ENCODE measurements around the gene GLTPD2. TPM values are rescaled to one million over a fixed set of nuclear protein-coding genes. Genes with fewer than 3 reads are reported as not detected.
A peak's percentile ranks its signal among the peaks of the same experiment; 100 is the strongest.

GLTPD2 gene
- polyA plus RNA-seq, 4 donors = 4.2 to 49.4 (median 33.8) TPM

DNA sequence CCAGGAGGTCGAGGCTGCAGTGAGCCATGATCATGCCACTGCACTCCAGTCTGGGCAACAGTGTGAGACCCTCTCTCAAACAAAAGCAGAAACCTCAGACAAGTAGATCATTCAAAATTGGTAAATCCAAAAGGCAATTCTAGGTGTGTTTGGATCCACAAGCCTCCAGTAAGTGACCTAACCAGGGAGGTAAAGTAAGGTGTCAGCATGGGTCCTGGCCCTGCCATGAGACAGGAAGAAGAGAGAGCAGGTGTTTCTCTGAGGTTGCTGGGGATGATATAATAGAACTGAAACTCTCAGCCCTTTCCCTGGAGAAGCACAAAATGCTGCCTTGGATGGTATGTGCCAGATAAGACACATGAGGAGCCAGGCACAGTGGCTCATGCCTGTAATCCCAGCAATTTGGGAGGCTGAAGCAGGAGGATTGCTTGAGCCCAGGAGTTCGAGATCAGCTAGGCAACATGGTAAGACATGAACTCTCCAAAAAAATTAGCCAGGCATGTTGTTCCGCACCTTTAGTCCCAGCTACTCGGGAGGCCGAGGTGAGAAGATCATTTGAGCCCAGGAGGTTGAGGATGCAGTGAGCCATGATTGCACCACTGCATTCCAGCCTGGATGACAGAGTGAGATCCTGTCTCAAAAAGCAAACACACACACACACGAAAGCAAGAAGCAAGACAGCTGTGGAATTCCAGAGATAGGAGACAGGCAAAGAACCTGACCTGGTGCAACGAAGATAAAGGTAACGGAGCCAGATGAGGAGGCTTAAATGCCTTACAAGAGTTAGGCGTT is 10.6 kb upstream of the GLTPD2 start:
- peaks cover 0 to 12% (median 0%) of the 10 kb centered on the region in 3 donors for H3K36me3 ChIP-seq (ENCODE audit: control insufficient read depth in 3 of 3, insufficient read depth in 2 of 3, low read depth in 1 of 3, low read length in 3 of 3)
- no peak for DNase-seq
- 75 to 87% (median 79%) methylated on average over 9 of the region's 9 CpGs for whole genome bisulfite sequencing, 3 donors
- no peak overlapping the region for H3K4me3 ChIP-seq (ENCODE audit: low read depth in 1 of 3, low read length in 3 of 3)
- no peak overlapping the region for H3K27ac ChIP-seq (ENCODE audit: low read depth in 1 of 3, low read length in 2 of 3)
- H3K4me1 ChIP-seq (ENCODE audit: control insufficient read depth in 3 of 3, insufficient read depth in 2 of 3, low read depth in 1 of 3, low read length in 2 of 3) = peaks cover 0 to 16% (median 1%) of the 10 kb centered on the region in 3 donors
- no peak for FAIRE-seq
- peaks cover 0 to 7% (median 5%) of the 10 kb centered on the region in 3 donors for H3K27me3 ChIP-seq (ENCODE audit: control insufficient read depth in 3 of 3, insufficient read depth in 3 of 3, low read length in 3 of 3)
- H3K9me3 ChIP-seq (ENCODE audit: control insufficient read depth in 2 of 2, insufficient read depth in 1 of 2, low read depth in 1 of 2, low read length in 1 of 2) = peaks cover 0 to 6% of the 10 kb centered on the region in 2 donors

- Histone ChIP-seq H3K36me3 (ENCODE audit: control insufficient read depth in 3 of 3, insufficient read depth in 2 of 3, low read depth in 1 of 3, low read length in 3 of 3) (peaks cover 0 to 12% (median 0%) of the 10 kb centered on the region in 3 donors), H3K4me3 (ENCODE audit: low read depth in 1 of 3, low read length in 3 of 3) (no peak overlapping the region), H3K27me3 (ENCODE audit: control insufficient read depth in 3 of 3, insufficient read depth in 3 of 3, low read length in 3 of 3) (peaks cover 0 to 30% (median 5%) of the 10 kb centered on the region in 3 donors), H3K27ac (ENCODE audit: low read depth in 1 of 3, low read length in 2 of 3) (peak overlapping the region in 2 of 3 donors; percentile 47 to 63), H3K4me1 (ENCODE audit: control insufficient read depth in 3 of 3, insufficient read depth in 2 of 3, low read depth in 1 of 3, low read length in 2 of 3) (peaks cover 0 to 19% (median 0%) of the 10 kb centered on the region in 3 donors), H3K9me3 (ENCODE audit: control insufficient read depth in 2 of 2, insufficient read depth in 1 of 2, low read depth in 1 of 2, low read length in 1 of 2) (peaks cover 0 to 6% of the 10 kb centered on the region in 2 donors)
- 61 to 76% (median 62%) methylated on average over 11 of the region's 11 CpGs for WGBS, 3 donors
- FAIRE-seq (no peak), DNase-seq (peak; percentile 73 to 86)
Measured at GRCh38 chr17:4780325-4780955, 8.3 kb upstream of the GLTPD2 start.

GRCh38 chr17:4782652-4783051 is 6.1 kb upstream of the GLTPD2 start:
- no peak overlapping the region for H3K27ac ChIP-seq (ENCODE audit: low read depth in 1 of 3, low read length in 2 of 3)
- FAIRE-seq (no peak), DNase-seq (no peak)
- H3K36me3 ChIP-seq (ENCODE audit: control insufficient read depth in 3 of 3, insufficient read depth in 2 of 3, low read depth in 1 of 3, low read length in 3 of 3) = peaks cover 0 to 12% (median 0%) of the 10 kb centered on the region in 3 donors
- H3K4me1 ChIP-seq (ENCODE audit: control insufficient read depth in 3 of 3, insufficient read depth in 2 of 3, low read depth in 1 of 3, low read length in 2 of 3) = peaks cover 0 to 36% (median 10%) of the 10 kb centered on the region in 3 donors
- no peak overlapping the region for H3K4me3 ChIP-seq (ENCODE audit: low read depth in 1 of 3, low read length in 3 of 3)
- WGBS, 3 donors = 49 to 88% (median 76%) methylated on average over 28 of the region's 28 CpGs
- H3K27me3 ChIP-seq (ENCODE audit: control insufficient read depth in 3 of 3, insufficient read depth in 3 of 3, low read length in 3 of 3) = peaks cover 0 to 46% (median 10%) of the 10 kb centered on the region in 3 donors
- H3K9me3 ChIP-seq (ENCODE audit: control insufficient read depth in 2 of 2, insufficient read depth in 1 of 2, low read depth in 1 of 2, low read length in 1 of 2) = peaks cover 0 to 6% of the 10 kb centered on the region in 2 donors

GRCh38 chr17:4785311-4786105 is 3.3 kb upstream of the GLTPD2 start:
- Histone ChIP-seq H3K9me3 (ENCODE audit: control insufficient read depth in 2 of 2, insufficient read depth in 1 of 2, low read depth in 1 of 2, low read length in 1 of 2) (peaks cover 0 to 6% of the 10 kb centered on the region in 2 donors), H3K4me3 (ENCODE audit: low read depth in 1 of 3, low read length in 3 of 3) (peak overlapping the region in 1 of 3 donors; percentile 6), H3K4me1 (ENCODE audit: control insufficient read depth in 3 of 3, insufficient read depth in 2 of 3, low read depth in 1 of 3, low read length in 2 of 3) (peaks cover 0 to 37% (median 10%) of the 10 kb centered on the region in 3 donors), H3K27ac (ENCODE audit: low read depth in 1 of 3, low read length in 2 of 3) (no peak overlapping the region), H3K27me3 (ENCODE audit: control insufficient read depth in 3 of 3, insufficient read depth in 3 of 3, low read length in 3 of 3) (peaks cover 0 to 46% (median 10%) of the 10 kb centered on the region in 3 donors), H3K36me3 (ENCODE audit: control insufficient read depth in 3 of 3, insufficient read depth in 2 of 3, low read depth in 1 of 3, low read length in 3 of 3) (peaks cover 0 to 12% (median 0%) of the 10 kb centered on the region in 3 donors)
- DNase-seq (peak in 1 of 2 donors; percentile 74), FAIRE-seq (no peak)
- WGBS, 3 donors = 18 to 76% (median 62%) methylated on average over 57 to 61 of the region's 61 CpGs

- FAIRE-seq (no peak), DNase-seq (peak in 1 of 2 donors; percentile 43)
- Histone ChIP-seq H3K27me3 (ENCODE audit: control insufficient read depth in 3 of 3, insufficient read depth in 3 of 3, low read length in 3 of 3) (peaks cover 0 to 46% (median 10%) of the 10 kb centered on the region in 3 donors), H3K36me3 (ENCODE audit: control insufficient read depth in 3 of 3, insufficient read depth in 2 of 3, low read depth in 1 of 3, low read length in 3 of 3) (peaks cover 0 to 12% (median 0%) of the 10 kb centered on the region in 3 donors), H3K4me1 (ENCODE audit: control insufficient read depth in 3 of 3, insufficient read depth in 2 of 3, low read depth in 1 of 3, low read length in 2 of 3) (peaks cover 0 to 38% (median 10%) of the 10 kb centered on the region in 3 donors), H3K4me3 (ENCODE audit: low read depth in 1 of 3, low read length in 3 of 3) (peak within 1 kb of the TSS in 1 of 3 donors; percentile 6), H3K27ac (ENCODE audit: low read depth in 1 of 3, low read length in 2 of 3) (peak within 1 kb of the TSS; percentile 12 to 99 (median 98)), H3K9me3 (ENCODE audit: control insufficient read depth in 2 of 2, insufficient read depth in 1 of 2, low read depth in 1 of 2, low read length in 1 of 2) (peaks cover 0 to 6% of the 10 kb centered on the region in 2 donors)
- 13 to 68% (median 59%) methylated on average over 24 of the region's 24 CpGs for whole genome bisulfite sequencing, 3 donors
Measured at GRCh38 chr17:4786106-4786511, 2.7 kb upstream of the GLTPD2 start, which contains the start of gene VMO1. TSS of gene VMO1 (minus strand) at chr17:4786364. CDS start at chr17:4786352, 12 bp downstream.

DNA sequence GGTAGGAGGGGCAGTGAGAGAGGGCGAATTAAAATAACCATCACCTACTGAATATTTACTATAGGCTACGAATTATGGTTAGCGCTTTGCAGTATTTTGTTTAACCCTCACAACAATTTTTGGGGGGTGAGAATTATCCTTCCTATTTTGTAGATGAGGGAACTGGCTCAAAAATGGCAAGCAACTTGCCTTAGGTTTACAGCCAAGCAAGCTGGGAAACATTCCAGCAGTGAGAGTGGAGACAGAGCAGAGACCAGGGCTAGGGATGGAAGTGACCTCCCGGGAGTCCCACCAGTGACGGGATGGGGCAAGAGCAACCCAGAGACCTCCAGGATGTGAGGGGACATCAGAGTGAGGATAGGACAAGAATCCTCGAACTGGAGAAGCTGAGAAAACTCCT is 2.2 kb upstream of the GLTPD2 start:
- 24 to 64% (median 58%) methylated on average over 6 of the region's 6 CpGs for WGBS, 3 donors
- FAIRE-seq = no peak
- no peak overlapping the region for H3K4me3 ChIP-seq (ENCODE audit: low read depth in 1 of 3, low read length in 3 of 3)
- DNase-seq = peak in 1 of 2 donors; percentile 40
- H3K27ac ChIP-seq (ENCODE audit: low read depth in 1 of 3, low read length in 2 of 3) = peak overlapping the region in 2 of 3 donors; percentile 12 to 98
- H3K36me3 ChIP-seq (ENCODE audit: control insufficient read depth in 3 of 3, insufficient read depth in 2 of 3, low read depth in 1 of 3, low read length in 3 of 3) = peaks cover 0 to 10% (median 0%) of the 10 kb centered on the region in 3 donors
- peaks cover 0 to 46% (median 10%) of the 10 kb centered on the region in 3 donors for H3K27me3 ChIP-seq (ENCODE audit: control insufficient read depth in 3 of 3, insufficient read depth in 3 of 3, low read length in 3 of 3)
- peaks cover 0 to 6% of the 10 kb centered on the region in 2 donors for H3K9me3 ChIP-seq (ENCODE audit: control insufficient read depth in 2 of 2, insufficient read depth in 1 of 2, low read depth in 1 of 2, low read length in 1 of 2)
- peaks cover 0 to 41% (median 10%) of the 10 kb centered on the region in 3 donors for H3K4me1 ChIP-seq (ENCODE audit: control insufficient read depth in 3 of 3, insufficient read depth in 2 of 3, low read depth in 1 of 3, low read length in 2 of 3)

GRCh38 chr17:4788159-4788806 is 481 bp upstream of the GLTPD2 start:
- DNase-seq = no peak
- peak overlapping the region in 2 of 3 donors; percentile 87 to 95 for H3K4me3 ChIP-seq (ENCODE audit: low read depth in 1 of 3, low read length in 3 of 3)
- H3K36me3 ChIP-seq (ENCODE audit: control insufficient read depth in 3 of 3, insufficient read depth in 2 of 3, low read depth in 1 of 3, low read length in 3 of 3) = no peaks in the 10 kb centered on the region
- WGBS, 3 donors = 36 to 59% (median 51%) methylated on average over 14 of the region's 14 CpGs
- no peaks in the 10 kb centered on the region for H3K9me3 ChIP-seq (ENCODE audit: control insufficient read depth in 2 of 2, insufficient read depth in 1 of 2, low read depth in 1 of 2, low read length in 1 of 2)
- H3K27ac ChIP-seq (ENCODE audit: low read depth in 1 of 3, low read length in 2 of 3) = peak overlapping the region; percentile 98 to 100 (median 99)
- FAIRE-seq = no peak
- H3K27me3 ChIP-seq (ENCODE audit: control insufficient read depth in 3 of 3, insufficient read depth in 3 of 3, low read length in 3 of 3) = peaks cover 0 to 37% (median 6%) of the 10 kb centered on the region in 3 donors
- H3K4me1 ChIP-seq (ENCODE audit: control insufficient read depth in 3 of 3, insufficient read depth in 2 of 3, low read depth in 1 of 3, low read length in 2 of 3) = peaks cover 0 to 41% (median 10%) of the 10 kb centered on the region in 3 donors

Data from small intestine (tissue), 7 donors.